ENCODE results near the gene SPAG16.
A peak's percentile ranks its signal among the peaks of the same experiment; 100 is the strongest.

SPAG16 gene

DNA sequence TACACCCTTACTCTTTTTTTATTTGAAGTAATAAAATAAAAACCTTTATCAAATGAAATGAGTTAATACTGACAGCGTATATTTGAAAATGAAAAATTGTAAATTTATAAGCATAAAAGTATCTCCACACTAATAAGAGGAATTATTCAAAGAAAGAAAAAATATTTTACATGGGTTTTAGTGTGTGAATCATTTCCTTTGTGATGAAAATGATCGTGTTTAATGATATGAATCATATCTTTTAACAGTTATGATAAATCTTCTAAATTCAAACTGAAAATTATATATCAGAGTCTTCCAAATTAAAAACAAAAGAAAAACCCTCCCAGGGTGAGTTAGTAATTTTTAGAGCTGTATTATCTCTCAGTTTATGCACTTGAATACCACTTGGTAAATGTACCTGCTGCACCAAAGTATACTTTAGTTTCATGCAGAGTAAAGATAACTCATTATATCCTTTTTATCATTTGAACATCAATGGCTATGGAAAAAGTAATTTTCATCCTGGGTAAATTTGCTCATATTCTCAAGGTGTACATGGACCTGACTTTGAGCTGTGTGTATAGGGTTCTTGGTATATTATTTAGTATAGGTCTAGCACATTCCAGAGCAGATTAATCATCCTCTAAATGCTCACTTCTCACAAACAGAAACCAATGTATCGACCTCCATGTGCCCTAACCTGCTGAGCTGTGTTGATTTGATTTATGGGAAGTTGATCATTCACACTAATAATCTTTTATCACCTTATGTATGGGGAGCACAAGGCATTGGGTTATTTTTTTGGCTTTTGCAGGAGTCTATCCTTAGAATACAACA is 1027.9 kb downstream of the SPAG16 start:
- no peak for DNase-seq

GRCh38 chr2:214315324-214315723 is 1031.1 kb downstream of the SPAG16 start:
- DNase-seq = no peak

GRCh38 chr2:214320211-214320610 is 1035.9 kb downstream of the SPAG16 start:
- DNase-seq = no peak

- no peak for DNase-seq
Observed at GRCh38 chr2:214322662-214323061, 1038.4 kb downstream of the SPAG16 start.

DNA sequence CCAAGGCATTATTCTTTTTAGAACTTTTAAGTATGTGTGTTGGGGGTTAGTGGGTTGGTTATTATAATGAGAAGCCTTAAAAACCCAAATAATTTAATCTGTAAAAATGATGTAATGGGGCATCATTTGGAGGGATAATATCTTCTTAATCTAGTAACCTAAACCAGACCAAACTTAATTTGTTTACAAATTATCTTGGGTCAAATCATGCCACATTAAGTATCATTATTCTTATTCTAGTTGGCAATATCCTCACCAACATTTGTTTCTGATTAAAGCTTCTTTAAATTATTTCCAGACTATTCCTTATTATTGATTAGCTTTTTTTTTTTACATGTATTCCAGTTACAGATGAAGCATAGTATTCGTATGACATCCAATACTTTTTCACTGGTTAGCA is 1041.1 kb downstream of the SPAG16 start:
- no peak for DNase-seq

- no peak for DNase-seq
Observed at GRCh38 chr2:214328941-214329340, 1044.7 kb downstream of the SPAG16 start.

- DNase-seq = no peak
Observed at GRCh38 chr2:214341646-214342045, 1057.4 kb downstream of the SPAG16 start.

- DNase-seq = no peak
Observed at GRCh38 chr2:214358506-214358905, 1074.2 kb downstream of the SPAG16 start.

DNA sequence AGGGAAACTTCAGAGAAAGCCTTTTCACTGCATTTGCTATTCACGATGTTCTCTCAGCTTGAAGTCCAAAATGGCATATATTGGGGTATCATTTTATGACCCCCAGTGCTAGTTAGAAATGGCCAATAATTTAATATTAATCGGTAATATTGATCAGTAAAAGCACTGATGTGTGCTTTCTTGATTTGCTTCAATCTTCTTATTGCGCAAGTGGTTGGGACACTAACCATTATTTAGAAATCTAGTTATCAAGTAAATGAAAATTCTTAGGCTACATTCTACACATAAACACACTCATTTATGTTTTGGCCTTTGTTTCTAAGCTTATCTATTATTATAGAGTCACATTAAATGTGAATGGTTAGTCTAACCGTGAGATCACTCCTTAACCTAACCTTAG is 1076.9 kb downstream of the SPAG16 start:
- DNase-seq = no peak

- DNase-seq = no peak
Observed at GRCh38 chr2:214365549-214365948, 1081.3 kb downstream of the SPAG16 start.

GRCh38 chr2:214367171-214367570 is 1082.9 kb downstream of the SPAG16 start:
- DNase-seq = no peak

GRCh38 chr2:214376618-214377285 is 1092.5 kb downstream of the SPAG16 start:
- DNase-seq = peak in 1 of 2 experiments; percentile 3

DNA sequence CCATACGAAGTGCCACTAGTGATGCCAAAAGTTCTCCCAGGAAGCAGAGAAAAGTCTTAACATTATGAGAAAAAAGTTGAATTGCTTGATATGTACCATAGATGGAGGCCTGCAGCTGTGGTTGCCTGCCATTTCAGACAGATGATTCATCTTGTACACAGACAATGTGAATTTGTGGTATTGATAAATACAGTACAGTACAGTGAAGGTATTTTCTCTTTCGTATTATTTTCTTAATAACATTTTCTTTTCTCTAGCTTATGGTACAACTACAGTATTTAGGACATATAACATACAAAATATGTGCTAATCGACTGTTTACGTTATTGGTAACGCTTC is 1093.0 kb downstream of the SPAG16 start:
- no peak for DNase-seq

- DNase-seq = no peak
Observed at GRCh38 chr2:214378455-214379103, 1094.3 kb downstream of the SPAG16 start.

- DNase-seq = no peak
Observed at GRCh38 chr2:214379227-214379626, 1095.0 kb downstream of the SPAG16 start.

DNA sequence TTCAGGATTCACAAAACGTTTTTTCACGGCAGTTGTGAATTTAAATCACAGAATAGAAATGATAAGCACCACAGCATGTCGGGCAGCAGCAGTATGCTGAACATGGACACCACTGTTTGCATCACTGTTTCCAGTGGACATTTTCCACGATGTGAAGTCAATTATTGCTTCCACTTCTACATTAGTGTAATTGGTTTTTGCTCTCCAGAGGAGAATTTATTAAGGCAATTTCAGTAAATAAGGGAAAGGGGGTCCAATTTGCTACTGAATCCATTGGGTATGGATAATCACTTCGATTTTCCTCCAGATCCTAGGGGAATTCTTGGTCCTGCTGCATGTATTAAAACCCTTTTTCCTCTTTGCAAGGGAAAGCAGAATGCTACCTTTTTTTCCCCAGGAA is 1096.4 kb downstream of the SPAG16 start:
- no peak for DNase-seq

GRCh38 chr2:214382229-214382628 is 1098.0 kb downstream of the SPAG16 start:
- no peak for DNase-seq

- no peak for DNase-seq
Observed at GRCh38 chr2:214386720-214387119, 1102.5 kb downstream of the SPAG16 start.

DNA sequence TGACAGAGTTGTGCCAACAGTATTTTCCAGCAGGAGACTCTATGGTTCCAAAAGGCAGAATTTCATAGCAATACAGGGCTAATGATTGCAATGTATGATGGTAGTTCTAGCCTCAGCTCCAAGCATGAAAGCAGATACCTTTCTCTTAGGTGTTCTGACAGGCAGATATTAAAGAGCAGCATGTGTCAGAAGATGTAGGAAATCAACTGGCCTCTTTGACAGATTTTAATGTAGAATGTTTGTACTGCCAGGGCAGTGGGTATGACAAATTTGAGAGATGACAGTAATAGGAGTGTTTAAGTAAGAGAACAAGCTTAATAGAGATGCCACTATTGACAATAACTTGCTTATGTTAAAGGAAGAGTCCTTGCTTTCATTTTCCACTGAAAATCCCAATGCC is 1105.1 kb downstream of the SPAG16 start:
- DNase-seq = no peak

- DNase-seq = no peak
Observed at GRCh38 chr2:214393796-214394195, 1109.5 kb downstream of the SPAG16 start.

GRCh38 chr2:214395040-214395439 is 1110.8 kb downstream of the SPAG16 start:
- DNase-seq = no peak

GRCh38 chr2:214401580-214401979 is 1117.3 kb downstream of the SPAG16 start:
- DNase-seq = no peak

- DNase-seq = no peak
Observed at GRCh38 chr2:214410128-214410775, 1126.0 kb downstream of the SPAG16 start.
